Calu3 (cell line): ENCODE results near the gene ACKR1. TPM values are rescaled to one million over a fixed set of nuclear protein-coding genes. Genes with fewer than 3 reads are reported as not detected.

Experiments
- BruUV-seq: library from RNA; stranded (reverse); fragments of 400-500 nt; replicated peaks from 2 replicates; lab custom pipeline; 2021; lab: Mats Ljungman, UMichigan
- CTCF ChIA-PET: fragments of 300-600 bp; sonication (Branson Sonifier 250); formaldehyde crosslinking; loops from one replicate; lab custom pipeline; 2022; ENCODE audit warnings: antibody characterized with exemption; lab: Charles Lee
- DNase-seq: peaks from one replicate; pipeline ENCODE4 v3.0.0; 2022
- H3K27ac Mint-ChIP-seq: one replicate; pipeline ENCODE4 v1.8.0; 2022; ENCODE audit warnings: mixed read lengths; ENCODE audit not compliant: unreplicated experiment
- H3K27me3 Mint-ChIP-seq: one replicate; pipeline ENCODE4 v1.8.0; 2022; ENCODE audit warnings: mixed read lengths; ENCODE audit not compliant: unreplicated experiment
- H3K36me3 Mint-ChIP-seq: one replicate; pipeline ENCODE4 v1.8.0; 2022; ENCODE audit warnings: mild to moderate bottlenecking, moderate library complexity, mixed read lengths; ENCODE audit not compliant: insufficient read depth, unreplicated experiment
- H3K4me1 Mint-ChIP-seq: one replicate; pipeline ENCODE4 v1.8.0; 2022; ENCODE audit warnings: mild to moderate bottlenecking, low read depth, mixed read lengths; ENCODE audit not compliant: unreplicated experiment
- H3K4me3 Mint-ChIP-seq: one replicate; pipeline ENCODE4 v1.8.0; 2022; ENCODE audit warnings: mild to moderate bottlenecking, low read depth, moderate library complexity, mixed read lengths; ENCODE audit not compliant: unreplicated experiment
- H3K9me3 Mint-ChIP-seq: one replicate; pipeline ENCODE4 v1.8.0; 2022; ENCODE audit warnings: low read depth, mixed read lengths; ENCODE audit not compliant: unreplicated experiment
- intact Hi-C: fragments of 100-400 bp; cut with micrococcal nuclease; formaldehyde crosslinking; loops from one replicate; pipeline ENCODE4 v1.10.0; 2022; ENCODE audit not compliant: unreplicated experiment
- total RNA-seq: library from RNA; stranded (reverse); gene quantifications from 2 replicates; pipeline ENCODE4 v1.2.3, GENCODE V29; 2022
- TF ChIP-seq, protein P1 (sequence below): fragments of 200-600 bp; IDR thresholded peaks from one replicate; pipeline ENCODE4 v1.8.0; 2022; ENCODE audit warnings: antibody characterized with exemption; ENCODE audit not compliant: unreplicated experiment

ACKR1 gene
- total RNA-seq, 1 experiment from 2014 or later = not detected

DNA sequence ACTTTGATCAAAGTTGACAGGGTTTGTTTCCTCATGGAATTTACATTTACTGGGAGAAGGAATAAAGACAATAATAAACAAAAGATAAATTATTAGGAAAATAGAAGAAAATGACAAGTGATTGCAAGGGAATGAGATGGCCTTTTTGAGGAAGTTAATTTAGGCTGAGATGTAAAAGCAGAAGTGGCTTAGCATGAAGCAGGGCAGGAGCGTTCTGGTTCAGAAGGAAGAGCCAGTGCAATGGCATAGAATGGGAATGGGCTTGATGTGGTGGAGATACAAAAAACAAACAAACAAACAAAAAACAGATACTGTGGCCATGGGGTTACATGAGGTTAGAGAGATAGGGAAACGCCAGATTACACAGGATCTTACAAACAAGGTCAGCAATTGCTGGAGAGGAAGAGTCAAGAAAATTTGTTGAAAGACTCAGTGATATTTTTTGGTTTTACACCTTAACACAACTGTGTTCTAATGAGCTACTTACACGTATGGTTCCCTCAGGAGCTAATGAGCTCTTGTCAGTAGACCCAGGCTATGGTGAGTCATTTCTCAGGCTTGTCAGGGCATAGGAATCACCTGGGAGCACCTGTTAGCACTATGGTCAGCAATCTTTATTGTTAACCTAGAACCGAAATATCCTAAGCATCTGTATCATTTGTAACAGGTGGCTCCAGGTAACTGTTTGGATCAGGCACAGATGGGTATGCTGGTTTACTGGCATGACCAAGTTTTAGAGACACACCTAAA, 42.0 kb upstream of the ACKR1 start:
- no peak overlapping the region for H3K27ac Mint-ChIP-seq
- peaks cover 54% of the 10 kb centered on the region for H3K27me3 Mint-ChIP-seq
- no peaks in the 10 kb centered on the region for H3K36me3 Mint-ChIP-seq
- intact Hi-C loops = no loop called here
- BruUV-seq = no TSS peak
- H3K4me1 Mint-ChIP-seq = no peaks in the 10 kb centered on the region
- TF ChIP-seq, protein P1, sequence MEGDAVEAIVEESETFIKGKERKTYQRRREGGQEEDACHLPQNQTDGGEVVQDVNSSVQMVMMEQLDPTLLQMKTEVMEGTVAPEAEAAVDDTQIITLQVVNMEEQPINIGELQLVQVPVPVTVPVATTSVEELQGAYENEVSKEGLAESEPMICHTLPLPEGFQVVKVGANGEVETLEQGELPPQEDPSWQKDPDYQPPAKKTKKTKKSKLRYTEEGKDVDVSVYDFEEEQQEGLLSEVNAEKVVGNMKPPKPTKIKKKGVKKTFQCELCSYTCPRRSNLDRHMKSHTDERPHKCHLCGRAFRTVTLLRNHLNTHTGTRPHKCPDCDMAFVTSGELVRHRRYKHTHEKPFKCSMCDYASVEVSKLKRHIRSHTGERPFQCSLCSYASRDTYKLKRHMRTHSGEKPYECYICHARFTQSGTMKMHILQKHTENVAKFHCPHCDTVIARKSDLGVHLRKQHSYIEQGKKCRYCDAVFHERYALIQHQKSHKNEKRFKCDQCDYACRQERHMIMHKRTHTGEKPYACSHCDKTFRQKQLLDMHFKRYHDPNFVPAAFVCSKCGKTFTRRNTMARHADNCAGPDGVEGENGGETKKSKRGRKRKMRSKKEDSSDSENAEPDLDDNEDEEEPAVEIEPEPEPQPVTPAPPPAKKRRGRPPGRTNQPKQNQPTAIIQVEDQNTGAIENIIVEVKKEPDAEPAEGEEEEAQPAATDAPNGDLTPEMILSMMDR = no peak
- CTCF ChIA-PET = interaction anchor here (1.8 to 2.2 kb wide), 2 partner anchors 35 to 48 kb away, joined by 5 to 6 read pairs; no protein-coding TSS in a partner anchor
- no peak overlapping the region for H3K4me3 Mint-ChIP-seq
- H3K9me3 Mint-ChIP-seq = no peaks in the 10 kb centered on the region
- no peak for DNase-seq

DNA sequence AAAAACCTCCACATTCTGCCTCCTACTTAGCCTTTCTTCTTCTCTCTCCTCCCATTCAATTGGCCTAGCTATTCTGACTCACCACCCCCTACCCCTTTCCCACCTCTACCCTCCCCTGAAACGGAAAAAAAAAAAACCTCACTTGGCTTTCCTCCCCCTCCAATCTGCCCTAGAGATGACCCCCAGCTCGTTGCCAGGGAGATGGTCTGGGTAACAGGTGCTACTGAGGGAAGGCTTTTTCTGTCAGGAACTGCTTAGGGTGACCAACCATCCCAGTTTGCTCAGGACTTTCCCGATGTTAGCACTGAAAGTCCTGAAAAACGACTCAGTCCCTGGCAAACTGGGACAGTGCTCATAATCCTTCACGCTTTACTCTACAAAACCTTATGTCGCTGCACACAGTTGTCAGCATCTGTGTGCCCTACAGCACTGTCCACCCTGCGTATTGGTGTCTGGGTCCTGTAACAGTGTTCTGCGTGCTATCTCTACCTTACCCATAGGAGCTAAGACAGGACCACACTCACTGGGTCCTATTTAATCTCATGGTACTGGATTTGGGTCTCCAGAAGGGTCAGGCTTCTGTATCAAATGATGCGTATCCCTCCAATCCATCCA, 41.0 kb upstream of the ACKR1 start:
- H3K36me3 Mint-ChIP-seq = no peaks in the 10 kb centered on the region
- H3K9me3 Mint-ChIP-seq = no peaks in the 10 kb centered on the region
- BruUV-seq = no TSS peak
- TF ChIP-seq, protein P1 = no peak
- no peak for DNase-seq
- intact Hi-C loops = no loop called here
- no peak overlapping the region for H3K4me3 Mint-ChIP-seq
- H3K27me3 Mint-ChIP-seq = peaks cover 64% of the 10 kb centered on the region
- no peaks in the 10 kb centered on the region for H3K4me1 Mint-ChIP-seq
- CTCF ChIA-PET = interaction anchor here (1.8 to 2.2 kb wide), 2 partner anchors 34 to 47 kb away, joined by 5 to 6 read pairs; no protein-coding TSS in a partner anchor
- no peak overlapping the region for H3K27ac Mint-ChIP-seq

DNA sequence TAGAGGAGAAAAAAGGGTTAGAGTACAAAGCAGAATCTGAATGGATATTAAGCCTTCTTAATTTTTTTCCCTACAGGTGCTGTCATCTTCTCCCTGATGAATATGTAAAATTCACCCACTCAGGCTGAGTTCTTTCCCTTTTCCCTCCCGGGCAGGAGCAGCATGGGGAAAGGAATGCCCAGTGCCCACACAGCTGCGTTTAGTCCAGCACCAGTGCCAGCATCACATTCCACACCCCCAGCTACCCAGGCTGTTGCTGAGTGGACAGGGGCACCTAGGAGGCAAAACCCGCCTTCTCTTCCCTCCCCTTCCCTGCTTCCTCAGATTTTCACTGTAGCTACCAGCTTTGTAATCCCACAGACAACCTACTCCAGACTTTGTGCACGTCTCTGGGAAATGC, 36.6 kb upstream of the ACKR1 start:
- no peaks in the 10 kb centered on the region for H3K4me1 Mint-ChIP-seq
- TF ChIP-seq, protein P1 = no peak
- CTCF ChIA-PET = no interaction called here
- no peaks in the 10 kb centered on the region for H3K9me3 Mint-ChIP-seq
- intact Hi-C loops = no loop called here
- H3K27me3 Mint-ChIP-seq = peaks cover 95% of the 10 kb centered on the region
- DNase-seq = no peak
- H3K4me3 Mint-ChIP-seq = no peak overlapping the region
- BruUV-seq = no TSS peak
- H3K36me3 Mint-ChIP-seq = no peaks in the 10 kb centered on the region
- H3K27ac Mint-ChIP-seq = no peak overlapping the region

DNA sequence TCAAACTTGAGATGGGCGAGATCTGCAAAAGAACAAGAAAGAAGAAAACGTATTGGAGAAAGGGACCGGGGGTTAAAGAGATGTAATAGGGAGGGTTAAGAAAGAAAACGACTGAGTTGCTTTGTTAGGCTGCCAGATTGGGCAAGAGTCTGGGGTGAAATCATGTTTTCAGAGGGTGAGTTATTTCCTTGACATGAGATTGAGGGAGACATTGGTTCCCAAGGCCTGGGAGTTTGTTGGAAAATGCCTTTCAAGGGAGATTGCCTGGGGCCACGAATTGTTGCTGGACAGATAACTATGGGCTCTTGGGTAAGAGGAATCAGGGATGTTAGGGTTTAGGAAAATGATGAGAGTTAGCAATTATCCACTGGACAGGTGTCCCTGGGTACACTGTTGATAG, 34.0 kb upstream of the ACKR1 start:
- intact Hi-C loops = no loop called here
- Mint-ChIP-seq H3K27me3 (peaks cover 100% of the 10 kb centered on the region), H3K27ac (no peak overlapping the region), H3K4me1 (no peaks in the 10 kb centered on the region), H3K4me3 (no peak overlapping the region), H3K9me3 (no peaks in the 10 kb centered on the region), H3K36me3 (no peaks in the 10 kb centered on the region)
- no peak for DNase-seq
- no TSS peak for BruUV-seq
- TF ChIP-seq, protein P1 = no peak
- CTCF ChIA-PET = interaction anchor here (0.7 kb wide), 1 partner anchor 16 kb away, joined by 6 read pairs; no protein-coding TSS in a partner anchor
